ENCODE measurements around the gene LRRC71.

The LRRC71 gene

GRCh38 chr1:156923670-156924477, 3.4 kb downstream of the LRRC71 start:
- no peak for ATAC-seq
- TF ChIP-seq GLIS3 (CRISPR knock-in tag; IDR thresholded peaks at IDR 0.05) (no peak), PPARA (CRISPR knock-in tag; IDR thresholded peaks at IDR 0.05; ENCODE audit: borderline replicate concordance) (no peak), OSR1 (CRISPR knock-in tag; IDR thresholded peaks at IDR 0.05) (no peak), ISL1 (CRISPR knock-in tag; IDR thresholded peaks at IDR 0.05) (no peak), PATZ1 (CRISPR knock-in tag; IDR thresholded peaks at IDR 0.05; ENCODE audit: borderline replicate concordance) (no peak), CREB5 (CRISPR knock-in tag; IDR thresholded peaks at IDR 0.05; ENCODE audit: low read depth) (no peak), ZNF8 (CRISPR knock-in tag; IDR thresholded peaks at IDR 0.05) (no peak), ARNTL (CRISPR knock-in tag; IDR thresholded peaks at IDR 0.05; ENCODE audit: borderline replicate concordance, low read depth) (no peak), BACH2 (CRISPR knock-in tag; IDR thresholded peaks at IDR 0.05; ENCODE audit: borderline replicate concordance) (no peak), TOX (CRISPR knock-in tag; IDR thresholded peaks at IDR 0.05; ENCODE audit: borderline replicate concordance) (no peak), RARB (CRISPR knock-in tag; IDR thresholded peaks at IDR 0.05) (no peak), ZFP30 (CRISPR knock-in tag; IDR thresholded peaks at IDR 0.05) (no peak), TSHZ2 (CRISPR knock-in tag; IDR thresholded peaks at IDR 0.05) (no peak), ZFP3 (CRISPR knock-in tag; IDR thresholded peaks at IDR 0.05) (no peak), TCF4 (CRISPR knock-in tag; IDR thresholded peaks at IDR 0.05; ENCODE audit: borderline replicate concordance) (no peak)

- TF ChIP-seq POU6F1 (CRISPR knock-in tag; IDR thresholded peaks at IDR 0.05; ENCODE audit: borderline replicate concordance, low read depth) (no peak), ZNF8 (CRISPR knock-in tag; IDR thresholded peaks at IDR 0.05) (no peak)
- no peak for ATAC-seq
Observed at GRCh38 chr1:156924478-156925153, 4.2 kb downstream of the LRRC71 start.

- no peak for ATAC-seq
- TF ChIP-seq ZNF70 (CRISPR knock-in tag; IDR thresholded peaks at IDR 0.05) = no peak
- TF ChIP-seq ESRRG (CRISPR knock-in tag; IDR thresholded peaks at IDR 0.05) = no peak
- no peak for TF ChIP-seq ZC3H10 (CRISPR knock-in tag; IDR thresholded peaks at IDR 0.05)
- no peak for TF ChIP-seq TCF4 (CRISPR knock-in tag; IDR thresholded peaks at IDR 0.05; ENCODE audit: borderline replicate concordance)
- TF ChIP-seq PATZ1 (CRISPR knock-in tag; IDR thresholded peaks at IDR 0.05; ENCODE audit: borderline replicate concordance) = no peak
- no peak for TF ChIP-seq ZNF8 (CRISPR knock-in tag; IDR thresholded peaks at IDR 0.05)
- TF ChIP-seq TSHZ2 (CRISPR knock-in tag; IDR thresholded peaks at IDR 0.05) = no peak
- TF ChIP-seq CSRNP3 (CRISPR knock-in tag; IDR thresholded peaks at IDR 0.05) = no peak
- TF ChIP-seq BACH2 (CRISPR knock-in tag; IDR thresholded peaks at IDR 0.05; ENCODE audit: borderline replicate concordance) = no peak
- TF ChIP-seq ZFP30 (CRISPR knock-in tag; IDR thresholded peaks at IDR 0.05) = no peak
- no peak for TF ChIP-seq ISL1 (CRISPR knock-in tag; IDR thresholded peaks at IDR 0.05)
- no peak for TF ChIP-seq ARNTL (CRISPR knock-in tag; IDR thresholded peaks at IDR 0.05; ENCODE audit: borderline replicate concordance, low read depth)
Observed at GRCh38 chr1:156925154-156926010, 5.0 kb downstream of the LRRC71 start.

Data from SK-N-SH treated with all-trans-retinoic acid at 6 μM for 48 hours (cell line).